KMS-11 (cell line): ENCODE results near the gene TICAM1.
"Not testable (repeated sequence)": the region's sequence is repeated elsewhere in the genome, so short reads cannot be mapped to it uniquely, and the experiment has no call there.

Experiments used
- H2AFZ ChIP-seq: fragments of 200-600 bp; sonication (generic); 2 replicates; pipeline ENCODE4 v1.6.1; 2016; ENCODE audit warnings: antibody characterized with exemption, mixed run types, low read depth
- H3K27ac ChIP-seq: fragments of 200-600 bp; sonication (generic); 2 replicates; pipeline ENCODE4 v1.6.1; 2016; ENCODE audit warnings: mild to moderate bottlenecking, mixed run types
- H3K27me3 ChIP-seq: fragments of 200-600 bp; sonication (generic); 2 replicates; pipeline ENCODE4 v1.6.1; 2017; ENCODE audit warnings: mild to moderate bottlenecking, low read depth, mixed run types, moderate library complexity; ENCODE audit not compliant: insufficient read depth
- H3K36me3 ChIP-seq: fragments of 200-600 bp; sonication (generic); 2 replicates; pipeline ENCODE4 v1.6.1; 2017; ENCODE audit warnings: mild to moderate bottlenecking, mixed run types; ENCODE audit not compliant: insufficient read depth
- H3K4me1 ChIP-seq: fragments of 200-600 bp; sonication (generic); 2 replicates; pipeline ENCODE4 v1.6.1; 2016; ENCODE audit warnings: mild to moderate bottlenecking, low read depth, mixed run types; ENCODE audit not compliant: poor library complexity, severe bottlenecking
- H3K4me2 ChIP-seq: fragments of 200-600 bp; sonication (generic); 2 replicates; pipeline ENCODE4 v1.7.0; 2016; ENCODE audit warnings: mild to moderate bottlenecking, mixed run types
- H3K4me3 ChIP-seq: fragments of 200-600 bp; sonication (generic); IDR thresholded peaks from 2 replicates; pipeline ENCODE4 v1.6.1; 2017; ENCODE audit warnings: low read depth, low read length, mixed read lengths; ENCODE audit not compliant: insufficient read depth
- H3K79me2 ChIP-seq: fragments of 200-600 bp; sonication (generic); 2 replicates; pipeline ENCODE4 v1.6.1; 2016; ENCODE audit warnings: low read depth, mixed run types; ENCODE audit not compliant: insufficient read depth
- H3K9ac ChIP-seq: fragments of 200-600 bp; sonication (generic); 2 replicates; pipeline ENCODE4 v1.6.1; 2016; ENCODE audit warnings: mild to moderate bottlenecking, mixed run types
- H4K20me1 ChIP-seq: fragments of 200-600 bp; sonication (generic); 2 replicates; pipeline ENCODE4 v1.6.1; 2016; ENCODE audit warnings: mild to moderate bottlenecking, mixed run types; ENCODE audit not compliant: insufficient read depth
- TF ChIP-seq, protein P1 (sequence below): fragments of 200-600 bp; sonication (generic); conservative IDR thresholded peaks from 2 replicates; pipeline ENCODE4 v1.6.1; 2017; ENCODE audit warnings: low read depth, mild to moderate bottlenecking, antibody characterized with exemption, low read length, moderate library complexity, mixed read lengths

Gene TICAM1

DNA sequence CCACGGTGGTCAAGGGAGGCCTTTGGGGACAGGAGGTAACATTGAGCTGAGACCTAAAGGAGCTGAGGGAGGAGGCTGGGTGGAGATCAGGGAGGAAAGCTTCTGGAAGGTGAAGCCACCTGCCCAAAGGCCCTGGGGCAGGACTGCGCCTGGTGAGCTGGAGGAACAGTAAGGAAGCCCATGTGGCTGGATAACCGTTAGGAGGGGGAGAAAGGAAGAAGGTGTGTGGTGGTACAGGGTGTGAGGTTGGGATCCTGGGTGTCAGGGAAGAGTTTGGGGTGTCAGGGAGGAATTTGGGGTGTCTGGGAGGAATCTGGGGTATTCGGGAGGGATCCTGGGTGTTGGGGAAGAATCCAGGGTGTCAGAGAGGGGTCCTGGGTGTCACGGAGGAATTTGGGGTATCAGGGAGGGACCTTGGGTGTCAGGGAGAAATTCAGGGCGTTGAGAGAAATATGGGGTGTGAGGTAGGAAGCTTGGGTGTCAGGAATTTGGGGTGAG lies 695 bp downstream of the TICAM1 start:
- Histone ChIP-seq H3K4me2 (peak overlapping the region; percentile 72), H3K27ac (peak overlapping the region; percentile 40), H3K27me3 (no peaks in the 10 kb centered on the region), H3K36me3 (no peaks in the 10 kb centered on the region), H4K20me1 (no peaks in the 10 kb centered on the region), H3K9ac (peak overlapping the region; percentile 76), H2AFZ (peak overlapping the region; percentile 70; the same call in 1 of the 2 replicates), H3K4me1 (peaks cover 37% of the 10 kb centered on the region), H3K79me2 (peaks cover 24% of the 10 kb centered on the region), H3K4me3 (no peak overlapping the region)
- TF ChIP-seq, protein P1, sequence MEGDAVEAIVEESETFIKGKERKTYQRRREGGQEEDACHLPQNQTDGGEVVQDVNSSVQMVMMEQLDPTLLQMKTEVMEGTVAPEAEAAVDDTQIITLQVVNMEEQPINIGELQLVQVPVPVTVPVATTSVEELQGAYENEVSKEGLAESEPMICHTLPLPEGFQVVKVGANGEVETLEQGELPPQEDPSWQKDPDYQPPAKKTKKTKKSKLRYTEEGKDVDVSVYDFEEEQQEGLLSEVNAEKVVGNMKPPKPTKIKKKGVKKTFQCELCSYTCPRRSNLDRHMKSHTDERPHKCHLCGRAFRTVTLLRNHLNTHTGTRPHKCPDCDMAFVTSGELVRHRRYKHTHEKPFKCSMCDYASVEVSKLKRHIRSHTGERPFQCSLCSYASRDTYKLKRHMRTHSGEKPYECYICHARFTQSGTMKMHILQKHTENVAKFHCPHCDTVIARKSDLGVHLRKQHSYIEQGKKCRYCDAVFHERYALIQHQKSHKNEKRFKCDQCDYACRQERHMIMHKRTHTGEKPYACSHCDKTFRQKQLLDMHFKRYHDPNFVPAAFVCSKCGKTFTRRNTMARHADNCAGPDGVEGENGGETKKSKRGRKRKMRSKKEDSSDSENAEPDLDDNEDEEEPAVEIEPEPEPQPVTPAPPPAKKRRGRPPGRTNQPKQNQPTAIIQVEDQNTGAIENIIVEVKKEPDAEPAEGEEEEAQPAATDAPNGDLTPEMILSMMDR = no peak

DNA sequence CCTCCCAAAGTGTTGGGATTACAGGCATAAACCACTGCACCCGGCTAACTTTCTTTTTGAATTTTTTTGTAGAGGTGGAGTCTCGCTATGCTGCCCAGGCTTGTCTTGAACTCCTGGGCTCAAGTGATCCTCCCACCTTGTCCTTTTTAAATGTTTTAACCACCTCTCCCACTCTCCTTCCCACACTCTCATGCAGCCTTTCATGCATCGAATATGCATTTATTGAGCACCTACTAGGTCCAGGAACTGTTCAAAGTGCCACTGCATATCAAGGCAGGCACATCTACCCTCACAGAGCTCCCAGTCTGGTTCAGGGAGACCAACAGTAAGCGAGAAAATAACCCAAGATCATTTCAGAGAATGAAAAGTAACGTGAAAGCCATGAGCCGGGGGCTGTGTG lies 1.2 kb downstream of the TICAM1 start:
- Histone ChIP-seq H3K27me3 (no peaks in the 10 kb centered on the region), H4K20me1 (no peaks in the 10 kb centered on the region), H2AFZ (no peak overlapping the region), H3K4me1 (peaks cover 37% of the 10 kb centered on the region), H3K36me3 (no peaks in the 10 kb centered on the region), H3K79me2 (peaks cover 24% of the 10 kb centered on the region), H3K9ac (peak overlapping the region; percentile 76; the same call in 1 of the 2 replicates), H3K4me3 (no peak overlapping the region), H3K27ac (peak overlapping the region; percentile 40; the same call in 1 of the 2 replicates), H3K4me2 (peak overlapping the region; percentile 72)
- TF ChIP-seq, protein P1 = no peak

DNA sequence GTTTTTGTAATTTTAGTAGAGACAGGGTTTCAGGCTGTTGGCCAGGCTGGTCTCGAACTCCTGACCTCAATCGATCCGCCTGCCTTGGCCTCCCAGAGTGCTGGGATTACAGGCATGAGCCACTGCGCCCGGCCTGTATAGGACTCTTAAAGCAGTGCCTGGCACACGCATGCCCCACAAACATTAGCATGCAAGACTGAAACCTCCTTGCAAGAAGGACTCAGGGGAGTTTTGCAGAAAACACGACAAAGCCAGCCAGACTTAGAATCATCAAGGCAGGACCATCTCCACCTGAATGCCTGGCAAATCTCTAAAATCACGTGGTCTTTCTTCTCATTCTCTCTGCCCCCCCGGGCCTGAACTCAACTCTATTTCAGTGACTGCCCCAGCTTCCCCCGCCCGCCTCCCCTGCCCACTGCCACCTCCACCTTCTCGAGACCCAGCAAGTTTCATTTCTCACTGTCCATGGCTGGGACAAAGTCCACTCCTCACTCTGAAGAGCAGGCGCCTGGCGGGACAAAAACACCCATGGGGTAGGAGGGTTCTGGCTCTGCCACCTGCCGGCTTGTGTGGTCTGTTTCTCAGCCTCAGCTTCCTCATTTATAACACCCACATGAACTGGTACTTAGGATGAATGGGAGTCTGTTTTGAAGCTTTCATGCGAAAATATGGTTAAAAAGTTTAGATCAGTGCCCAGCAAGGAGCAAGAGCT lies 2.4 kb downstream of the TICAM1 start:
- Histone ChIP-seq H3K9ac (no peak overlapping the region), H3K4me3 (no peak overlapping the region), H3K27me3 (no peaks in the 10 kb centered on the region), H3K4me1 (peaks cover 37% of the 10 kb centered on the region), H4K20me1 (no peaks in the 10 kb centered on the region), H3K79me2 (peaks cover 29% of the 10 kb centered on the region), H3K4me2 (peak overlapping the region; percentile 72), H3K27ac (peak overlapping the region; percentile 15; the same call in 1 of the 2 replicates), H3K36me3 (no peaks in the 10 kb centered on the region), H2AFZ (no peak overlapping the region)
- TF ChIP-seq, protein P1 = no peak

DNA sequence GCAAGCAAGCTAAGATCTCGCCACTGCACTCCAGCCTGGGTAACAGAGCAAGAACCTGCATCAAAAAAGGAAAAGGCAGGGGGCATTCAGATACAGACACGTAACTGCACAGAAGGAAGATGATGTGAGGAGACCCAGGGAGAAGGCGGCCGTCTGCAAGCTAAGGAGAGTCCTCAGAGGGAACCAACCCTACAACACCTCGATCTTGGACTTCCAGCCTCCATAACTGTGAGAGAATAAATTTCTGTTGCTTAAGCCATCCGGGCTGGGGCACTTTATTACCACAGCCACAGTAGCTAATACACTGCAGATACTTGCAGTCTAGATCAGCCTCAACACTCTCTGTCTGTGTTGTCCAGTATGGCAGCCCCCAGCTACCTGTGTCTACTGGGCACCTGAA lies 7.9 kb downstream of the TICAM1 start:
- Histone ChIP-seq H3K27ac (no peak overlapping the region), H3K36me3 (no peaks in the 10 kb centered on the region), H3K27me3 (no peaks in the 10 kb centered on the region), H3K79me2 (peaks cover 9% of the 10 kb centered on the region; the same call in 1 of the 2 replicates), H3K4me1 (no peaks in the 10 kb centered on the region), H3K9ac (no peak overlapping the region), H4K20me1 (no peaks in the 10 kb centered on the region), H3K4me3 (no peak overlapping the region), H3K4me2 (no peak overlapping the region), H2AFZ (no peak overlapping the region)
- TF ChIP-seq, protein P1 = no peak

DNA sequence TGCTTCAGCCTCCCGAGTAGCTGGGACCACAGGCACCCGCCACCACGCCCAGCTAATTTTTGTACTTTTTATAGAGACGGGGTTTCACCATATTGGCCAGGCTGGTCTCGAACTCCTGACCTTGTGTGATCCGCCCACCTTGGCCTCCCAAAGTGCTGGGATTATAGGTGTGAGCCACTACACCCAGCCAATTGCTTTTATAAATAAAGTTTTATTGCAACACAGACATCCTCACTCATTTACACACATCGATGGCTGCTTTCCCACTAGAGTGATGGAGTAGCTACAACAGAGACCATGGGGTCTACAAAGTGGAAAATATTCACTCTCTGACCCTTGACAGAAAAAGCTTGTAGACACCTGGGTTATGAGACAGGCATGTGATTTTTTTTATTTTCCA lies 9.2 kb downstream of the TICAM1 start:
- not testable (repeated sequence) for H3K27ac ChIP-seq, H3K4me2 ChIP-seq, H3K4me1 ChIP-seq, H3K4me3 ChIP-seq, H3K79me2 ChIP-seq, H4K20me1 ChIP-seq, H3K36me3 ChIP-seq, H3K9ac ChIP-seq, H3K27me3 ChIP-seq, H2AFZ ChIP-seq
